ENCODE data around the gene GAK. TPM values are rescaled to one million over a fixed set of nuclear protein-coding genes. Genes with fewer than 3 reads are reported as not detected.

GAK gene
- total and polyA plus RNA-seq, 2 of the 4 experiments (the other 2 are of a cell fraction) = 45.1 to 133 TPM

DNA sequence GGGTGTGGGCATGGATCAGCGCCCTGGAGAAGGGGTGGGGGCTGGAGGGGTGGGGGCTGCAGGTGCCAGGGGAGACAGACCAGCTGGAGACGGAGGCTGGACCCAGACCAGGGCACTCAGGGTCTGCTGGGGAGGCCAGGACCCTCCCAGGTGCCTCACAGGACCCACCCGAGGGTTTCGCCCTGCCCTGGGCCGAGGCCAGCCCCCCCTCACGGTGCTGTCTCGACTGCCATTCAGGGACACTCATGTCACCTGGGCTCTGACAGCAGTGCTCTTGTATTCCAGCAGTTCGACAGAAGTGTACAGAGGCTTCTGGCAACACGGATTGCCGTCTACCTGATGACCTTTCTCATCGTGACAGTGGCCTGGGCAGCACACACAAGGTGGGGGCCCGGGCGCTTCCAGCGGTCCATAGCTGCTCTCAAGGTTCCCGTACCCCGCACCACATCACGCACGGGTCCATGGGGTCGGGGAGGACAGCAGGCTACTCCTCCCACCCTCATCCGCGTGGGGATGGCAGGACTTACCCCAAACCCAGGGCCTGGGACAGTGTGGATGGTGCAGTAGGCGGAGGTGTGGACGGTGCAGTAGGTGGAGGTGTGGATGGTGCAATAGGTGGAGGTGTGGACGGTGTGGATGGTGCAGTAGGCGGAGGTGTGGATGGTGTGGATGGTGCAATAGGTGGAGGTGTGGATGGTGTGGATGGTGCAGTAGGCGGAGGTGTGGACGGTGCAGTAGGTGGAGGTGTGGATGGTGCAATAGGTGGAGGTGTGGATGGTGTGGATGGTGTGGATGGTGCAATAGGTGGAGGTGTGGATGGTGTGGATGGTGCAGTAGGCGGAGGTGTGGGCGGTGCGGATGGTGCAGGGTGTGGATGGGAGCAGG lies 18.3 kb upstream of the GAK start:
- intact Hi-C loops (cut with micrococcal nuclease) = no loop called here
- no peak overlapping the region for H2BK15ac ChIP-seq (ENCODE audit: low read depth, low read length)
- H3K4ac ChIP-seq (ENCODE audit: low read depth, low read length) = no peak overlapping the region
- peaks cover 2% of the 10 kb centered on the region; the same call in 1 of the 2 replicates for H3K4me1 ChIP-seq (ENCODE audit: control insufficient read depth, insufficient read depth, low read length)
- TF ChIP-seq CHD1 (IDR thresholded peaks at IDR 0.05; ENCODE audit: low read depth, low read length) (no peak), MXI1 (IDR thresholded peaks at IDR 0.05; ENCODE audit: borderline replicate concordance, low read depth, low read length) (no peak), NFE2L2 (IDR thresholded peaks at IDR 0.05; ENCODE audit: low read depth, low read length) (no peak), RFX5 (IDR thresholded peaks at IDR 0.05; ENCODE audit: low read depth, low read length) (no peak), SMC3 (IDR thresholded peaks at IDR 0.05; ENCODE audit: low read depth, low read length) (no peak), RAD21 (IDR thresholded peaks at IDR 0.05; ENCODE audit: low read length) (no peak), FOS (IDR thresholded peaks at IDR 0.05; ENCODE audit: low read depth, low read length) (no peak), CEBPB (IDR thresholded peaks at IDR 0.05; ENCODE audit: low read depth, low read length) (no peak), RCOR1 (IDR thresholded peaks at IDR 0.05; ENCODE audit: insufficient replicate concordance, low read length) (no peak), BHLHE40 (IDR thresholded peaks at IDR 0.05; ENCODE audit: low read depth, low read length) (no peak), POLR2A (IDR thresholded peaks at IDR 0.05; ENCODE audit: low read depth, low read length) (no peak)
- TF ChIP-seq, protein P1, sequence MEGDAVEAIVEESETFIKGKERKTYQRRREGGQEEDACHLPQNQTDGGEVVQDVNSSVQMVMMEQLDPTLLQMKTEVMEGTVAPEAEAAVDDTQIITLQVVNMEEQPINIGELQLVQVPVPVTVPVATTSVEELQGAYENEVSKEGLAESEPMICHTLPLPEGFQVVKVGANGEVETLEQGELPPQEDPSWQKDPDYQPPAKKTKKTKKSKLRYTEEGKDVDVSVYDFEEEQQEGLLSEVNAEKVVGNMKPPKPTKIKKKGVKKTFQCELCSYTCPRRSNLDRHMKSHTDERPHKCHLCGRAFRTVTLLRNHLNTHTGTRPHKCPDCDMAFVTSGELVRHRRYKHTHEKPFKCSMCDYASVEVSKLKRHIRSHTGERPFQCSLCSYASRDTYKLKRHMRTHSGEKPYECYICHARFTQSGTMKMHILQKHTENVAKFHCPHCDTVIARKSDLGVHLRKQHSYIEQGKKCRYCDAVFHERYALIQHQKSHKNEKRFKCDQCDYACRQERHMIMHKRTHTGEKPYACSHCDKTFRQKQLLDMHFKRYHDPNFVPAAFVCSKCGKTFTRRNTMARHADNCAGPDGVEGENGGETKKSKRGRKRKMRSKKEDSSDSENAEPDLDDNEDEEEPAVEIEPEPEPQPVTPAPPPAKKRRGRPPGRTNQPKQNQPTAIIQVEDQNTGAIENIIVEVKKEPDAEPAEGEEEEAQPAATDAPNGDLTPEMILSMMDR (conservative IDR thresholded peaks at IDR 0.05; ENCODE audit: low read depth, low read length) = no peak
- H3K27me3 ChIP-seq (ENCODE audit: control insufficient read depth, insufficient read depth, low read length) = no peaks in the 10 kb centered on the region
- BruUV-seq (replicated peaks) = no TSS peak
- no peak overlapping the region for H3K9ac ChIP-seq (ENCODE audit: low read depth, low read length)
- no peak overlapping the region for H4K8ac ChIP-seq (ENCODE audit: low read depth in 2 of 2, low read length in 2 of 2)
- H3K14ac ChIP-seq (replicated peaks; ENCODE audit: low read depth, low read length) = no peak overlapping the region
- H2AK5ac ChIP-seq (ENCODE audit: low read depth, low read length) = no peak overlapping the region
- no peak for DNase-seq
- no peak overlapping the region for H3K23ac ChIP-seq (ENCODE audit: low read depth, low read length)
- H2BK20ac ChIP-seq (ENCODE audit: low read depth, low read length) = no peak overlapping the region
- no peak overlapping the region for H4K5ac ChIP-seq (ENCODE audit: low read depth, low read length)
- peaks cover 7% of the 10 kb centered on the region for H3K36me3 ChIP-seq (ENCODE audit: control insufficient read depth, insufficient read depth, low read length)
- dilution Hi-C loops (cut with HindIII; ENCODE audit: low sequenced_read_pairs, unreplicated experiment) = no loop called here
- no peak overlapping the region for H3K4me3 ChIP-seq (ENCODE audit: insufficient read depth, low read depth, low read length)
- H2AFZ ChIP-seq (replicated peaks; ENCODE audit: low read length, poor library complexity) = no peak overlapping the region
- no peak overlapping the region for H2AK9ac ChIP-seq (replicated peaks; ENCODE audit: low read depth, low read length, poor library complexity)
- no peak overlapping the region for H3K56ac ChIP-seq (ENCODE audit: extremely low read depth, insufficient read depth, low read length)
- H3K9me1 ChIP-seq (ENCODE audit: insufficient read depth, low read length) = 0 out of 2 replicates have a peak, but pooled peaks cover 5% of the 10 kb centered on the region
- no peak for ATAC-seq (ENCODE audit: low read depth)
- POLR2A ChIA-PET (ENCODE audit: unreplicated experiment) = no interaction called here
- H3K9me3 ChIP-seq (ENCODE audit: control insufficient read depth, insufficient read depth, low read length) = no peaks in the 10 kb centered on the region
- H4K20me1 ChIP-seq (ENCODE audit: insufficient read depth, low read length) = peaks cover 19% of the 10 kb centered on the region
- no peak overlapping the region for H2BK120ac ChIP-seq (ENCODE audit: low read depth, low read length)
- H4K91ac ChIP-seq (ENCODE audit: insufficient read depth, low read depth, low read length) = no peak overlapping the region
- H3K79me1 ChIP-seq (ENCODE audit: low read depth in 1 of 2, low read length in 2 of 2) = 0 out of 4 replicates have a peak, but pooled peaks cover 0 to 7% of the 10 kb centered on the region in 2 experiments
- no peak overlapping the region for H3K4me2 ChIP-seq (ENCODE audit: low read depth, low read length)
- in situ Hi-C loops (cut with MboI; ENCODE audit: low sequenced_read_pairs) = no loop called here
- no peak overlapping the region for H3K18ac ChIP-seq (ENCODE audit: low read depth, low read length)
- WGBS, 2 experiments (ENCODE audit: extremely low coverage in 2 of 2, insufficient read length in 1 of 2) = 82% methylated on average over 9 of the region's 30 CpGs; no CpG with 5 or more reads in 1 of the 2 experiments
- CTCF ChIA-PET = no interaction called here
- no peak overlapping the region for H3K27ac ChIP-seq (ENCODE audit: insufficient read depth, low read length)
- no peak overlapping the region for H2BK5ac ChIP-seq (ENCODE audit: low read depth, low read length, poor library complexity, severe bottlenecking)

Data from IMR-90 (cell line).